Activated T-helper 2 cell treated with anti-CD3 and anti-CD28 coated beads, Interferon-gamma antibody, Interleukin-2, Interleukin-4, amounts not matched to agents 10 μg/mL and 5 μg/mL and 100 μg/mL, durations not matched to agents 14 hours and 24 hours and 36 hours (primary cell): Measurements from ENCODE around the gene PSME3IP1. TPM values are rescaled to one million over a fixed set of nuclear protein-coding genes. Genes with fewer than 3 reads are reported as not detected.

Experiments
- DNase-seq: peaks from one replicate; pipeline ENCODE4 v3.0.0; 2021; ENCODE audit warnings: low spot score
- H3K27ac Mint-ChIP-seq: one replicate; pipeline ENCODE4 v1.8.0; 2021; ENCODE audit warnings: mixed read lengths
- H3K27me3 Mint-ChIP-seq: one replicate; pipeline ENCODE4 v1.8.0; 2021; ENCODE audit warnings: low read depth, mixed read lengths
- H3K36me3 Mint-ChIP-seq: one replicate; pipeline ENCODE4 v1.8.0; 2021; ENCODE audit warnings: low read depth, mixed read lengths
- H3K4me1 Mint-ChIP-seq: one replicate; pipeline ENCODE4 v1.8.0; 2021; ENCODE audit warnings: low read depth, mixed read lengths
- H3K4me3 Mint-ChIP-seq: one replicate; pipeline ENCODE4 v1.8.0; 2021; ENCODE audit warnings: low read depth, mild to moderate bottlenecking, moderate library complexity, mixed read lengths
- H3K9me3 Mint-ChIP-seq: one replicate; pipeline ENCODE4 v1.8.0; 2021; ENCODE audit warnings: mixed read lengths
- intact Hi-C: fragments of 100-400 bp; cut with micrococcal nuclease; formaldehyde crosslinking; loops from one replicate; pipeline ENCODE4 v1.15.1; 2023
- total RNA-seq: library from RNA; stranded (reverse); gene quantifications from 2 replicates; pipeline ENCODE4 v1.2.3, GENCODE V29; 2022

Gene PSME3IP1
- total RNA-seq, 1 donor from 2014 or later = 125 TPM

DNA sequence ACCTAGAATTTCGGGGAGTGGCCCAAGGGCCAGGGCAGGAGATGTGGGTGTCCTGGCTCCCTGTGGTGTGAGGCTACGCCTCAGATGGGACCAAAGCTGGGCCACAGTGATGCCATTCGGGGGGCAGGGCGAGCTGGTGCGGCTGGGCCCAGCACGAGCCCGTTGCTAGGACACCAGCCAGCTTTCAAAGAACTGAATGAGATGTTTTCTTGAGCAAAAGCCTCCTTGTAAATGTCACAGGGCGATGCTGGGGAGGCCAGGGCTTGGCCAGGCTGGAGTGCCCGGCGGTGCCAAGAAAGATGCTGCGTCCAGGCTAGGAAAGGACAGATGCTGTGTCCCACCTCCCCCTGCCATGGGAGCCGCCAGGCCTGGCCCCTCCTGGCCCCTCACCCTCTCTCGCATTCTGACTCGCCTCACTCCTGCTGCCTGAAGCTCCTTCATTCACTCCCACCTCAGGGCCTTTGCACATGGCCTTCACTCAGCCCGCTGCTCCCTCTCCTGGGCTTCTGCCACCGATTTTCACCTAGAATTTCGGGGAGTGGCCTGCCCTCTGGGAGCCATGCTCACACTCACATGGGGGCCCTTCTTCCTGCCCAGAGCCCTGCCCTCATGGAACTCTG is 54.4 kb downstream of the PSME3IP1 start:
- no peaks in the 10 kb centered on the region for H3K36me3 Mint-ChIP-seq
- DNase-seq = no peak
- H3K4me1 Mint-ChIP-seq = peaks cover 50% of the 10 kb centered on the region
- H3K9me3 Mint-ChIP-seq = no peaks in the 10 kb centered on the region
- no peak overlapping the region for H3K4me3 Mint-ChIP-seq
- intact Hi-C loops = no loop called here
- H3K27me3 Mint-ChIP-seq = no peaks in the 10 kb centered on the region
- no peak overlapping the region for H3K27ac Mint-ChIP-seq

DNA sequence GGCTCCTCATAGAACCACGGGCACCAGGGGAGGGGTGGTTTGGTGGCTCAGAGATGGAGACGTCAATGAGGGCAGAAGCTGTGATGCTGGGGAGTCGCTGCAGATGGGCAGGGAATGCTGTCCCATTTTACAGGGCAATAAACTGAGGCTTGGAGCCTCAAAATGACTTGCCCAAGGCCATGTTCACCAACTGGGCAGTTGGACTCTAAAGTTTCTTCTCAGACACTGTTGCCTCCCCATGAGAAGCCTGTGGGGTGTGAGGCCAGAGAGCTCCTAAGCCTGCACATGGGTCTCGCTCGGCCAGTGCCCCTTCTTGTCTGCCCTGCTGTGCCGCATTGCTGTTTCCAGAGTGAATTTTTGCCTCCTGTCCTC is 54.9 kb downstream of the PSME3IP1 start:
- no peaks in the 10 kb centered on the region for H3K9me3 Mint-ChIP-seq
- H3K27me3 Mint-ChIP-seq = no peaks in the 10 kb centered on the region
- H3K27ac Mint-ChIP-seq = no peak overlapping the region
- H3K36me3 Mint-ChIP-seq = no peaks in the 10 kb centered on the region
- H3K4me3 Mint-ChIP-seq = no peak overlapping the region
- DNase-seq = no peak
- intact Hi-C loops = no loop called here
- H3K4me1 Mint-ChIP-seq = peaks cover 50% of the 10 kb centered on the region

DNA sequence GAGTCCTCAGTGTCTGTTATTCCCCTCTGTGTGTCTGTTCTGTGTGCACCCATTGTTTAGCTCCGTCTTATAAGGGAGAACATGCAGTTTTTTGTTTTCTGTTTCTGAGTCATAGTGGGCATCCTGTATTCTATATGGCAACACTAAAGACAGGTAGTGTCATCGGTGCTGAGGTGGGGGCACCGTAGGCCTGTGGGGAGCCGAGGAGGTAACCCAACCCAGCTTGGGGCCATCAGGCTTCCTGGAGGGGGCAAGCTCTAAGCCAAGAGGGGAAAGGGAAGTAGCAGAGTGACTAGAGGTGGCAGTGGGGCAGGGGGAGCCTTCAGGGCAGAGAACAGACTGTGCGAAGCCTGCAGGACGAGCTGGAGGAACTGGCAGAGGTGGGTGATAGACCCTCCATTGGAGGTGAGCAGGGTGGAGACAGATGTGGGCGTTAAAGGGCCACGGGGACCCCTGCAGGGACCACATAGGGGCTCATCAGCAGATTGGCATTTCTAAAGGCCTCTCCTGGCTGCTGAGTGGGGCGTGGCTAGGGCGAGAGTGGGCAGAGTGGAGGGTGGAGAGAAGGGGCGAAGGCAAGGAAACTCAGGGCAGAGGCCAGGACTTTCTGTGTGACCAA is 57.0 kb downstream of the PSME3IP1 start:
- peak; percentile 22 for DNase-seq
- peaks cover 45% of the 10 kb centered on the region for H3K4me1 Mint-ChIP-seq
- H3K4me3 Mint-ChIP-seq = no peak overlapping the region
- H3K9me3 Mint-ChIP-seq = no peaks in the 10 kb centered on the region
- no peaks in the 10 kb centered on the region for H3K36me3 Mint-ChIP-seq
- intact Hi-C loops = no loop called here
- peak overlapping the region; percentile 89 for H3K27ac Mint-ChIP-seq
- H3K27me3 Mint-ChIP-seq = no peaks in the 10 kb centered on the region

DNA sequence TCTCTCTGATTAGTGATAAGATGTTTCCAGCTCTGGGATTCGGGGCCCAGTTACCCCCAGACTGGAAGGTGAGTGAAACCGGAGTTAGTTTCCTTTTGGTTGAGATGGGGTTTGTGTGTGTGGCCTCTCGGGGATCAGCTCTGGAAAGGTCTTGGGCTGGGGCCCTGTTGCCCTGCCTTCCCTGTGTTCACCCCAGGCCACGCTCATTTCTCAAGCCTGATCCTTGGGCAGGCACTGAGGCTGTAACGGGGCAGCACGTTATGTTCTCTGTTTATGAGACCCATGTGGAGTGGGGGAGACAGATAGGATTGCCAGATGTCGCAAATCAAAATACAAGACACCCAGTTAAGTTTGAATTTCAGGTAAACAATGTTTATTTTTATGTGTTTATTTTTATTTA is 58.0 kb downstream of the PSME3IP1 start:
- DNase-seq = no peak
- H3K4me3 Mint-ChIP-seq = no peak overlapping the region
- intact Hi-C loops = no loop called here
- H3K36me3 Mint-ChIP-seq = no peaks in the 10 kb centered on the region
- H3K9me3 Mint-ChIP-seq = no peaks in the 10 kb centered on the region
- H3K4me1 Mint-ChIP-seq = peaks cover 42% of the 10 kb centered on the region
- no peaks in the 10 kb centered on the region for H3K27me3 Mint-ChIP-seq
- peak overlapping the region; percentile 32 for H3K27ac Mint-ChIP-seq

DNA sequence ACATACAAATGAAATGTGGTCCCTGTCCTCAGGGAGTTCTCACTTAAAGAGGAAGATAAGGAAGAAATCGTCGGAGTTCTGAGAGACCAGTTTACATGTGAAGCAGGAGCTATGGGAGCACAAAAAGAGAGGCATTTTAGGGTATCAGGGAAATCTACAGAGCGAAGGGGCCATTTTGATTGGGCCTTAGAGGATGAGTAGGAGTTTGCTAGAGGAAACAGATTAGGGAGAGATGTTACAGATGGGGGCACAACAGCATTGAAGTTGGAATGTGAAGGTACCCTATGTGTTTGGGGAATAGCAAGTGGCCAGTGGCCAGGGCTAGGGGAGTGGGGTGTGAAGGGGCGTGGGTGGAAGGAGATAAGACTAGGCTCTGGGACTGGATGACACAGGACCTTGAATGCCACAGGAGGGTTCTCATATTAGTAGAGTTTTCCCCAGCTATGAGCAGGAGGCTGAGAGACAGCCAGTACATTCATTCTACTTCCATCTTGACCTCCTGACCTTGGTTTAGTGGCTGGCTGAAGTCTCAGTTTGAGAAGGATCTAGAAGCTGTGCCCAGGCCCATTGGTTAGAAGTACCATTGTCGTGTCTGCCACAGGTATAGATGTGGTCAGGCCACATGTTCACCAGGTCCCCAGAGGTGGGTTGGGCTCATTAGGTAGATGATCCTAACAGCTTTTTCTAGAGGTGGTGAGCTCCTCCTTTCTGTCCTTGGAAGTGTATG is 58.6 kb downstream of the PSME3IP1 start:
- Mint-ChIP-seq H3K4me1 (peaks cover 41% of the 10 kb centered on the region), H3K36me3 (no peaks in the 10 kb centered on the region), H3K27me3 (no peaks in the 10 kb centered on the region), H3K4me3 (no peak overlapping the region), H3K9me3 (no peaks in the 10 kb centered on the region), H3K27ac (peak overlapping the region; percentile 32)
- no peak for DNase-seq
- intact Hi-C loops = no loop called here

DNA sequence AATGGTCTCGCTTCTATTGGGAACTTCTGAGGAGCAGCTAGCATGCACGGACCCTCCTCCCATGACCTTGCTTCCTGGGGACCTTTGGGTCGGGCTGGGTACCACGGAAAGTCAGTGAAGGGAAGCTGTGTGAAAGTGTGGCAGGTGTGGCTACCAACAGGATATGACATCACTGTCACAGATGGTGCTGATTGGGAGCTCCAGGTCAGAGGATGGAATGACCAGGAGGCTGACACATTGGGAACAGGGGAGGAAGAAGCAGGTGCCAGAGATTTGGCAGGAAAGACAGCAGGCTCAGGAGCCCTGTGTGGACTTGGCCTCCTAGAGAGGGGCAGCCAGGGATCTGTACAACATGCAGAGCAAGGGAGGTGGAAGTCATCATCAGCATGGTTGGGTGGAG is 59.4 kb downstream of the PSME3IP1 start:
- Mint-ChIP-seq H3K27ac (no peak overlapping the region), H3K9me3 (no peaks in the 10 kb centered on the region), H3K27me3 (no peaks in the 10 kb centered on the region), H3K4me3 (no peak overlapping the region), H3K36me3 (no peaks in the 10 kb centered on the region), H3K4me1 (peaks cover 41% of the 10 kb centered on the region)
- intact Hi-C loops = no loop called here
- DNase-seq = no peak

DNA sequence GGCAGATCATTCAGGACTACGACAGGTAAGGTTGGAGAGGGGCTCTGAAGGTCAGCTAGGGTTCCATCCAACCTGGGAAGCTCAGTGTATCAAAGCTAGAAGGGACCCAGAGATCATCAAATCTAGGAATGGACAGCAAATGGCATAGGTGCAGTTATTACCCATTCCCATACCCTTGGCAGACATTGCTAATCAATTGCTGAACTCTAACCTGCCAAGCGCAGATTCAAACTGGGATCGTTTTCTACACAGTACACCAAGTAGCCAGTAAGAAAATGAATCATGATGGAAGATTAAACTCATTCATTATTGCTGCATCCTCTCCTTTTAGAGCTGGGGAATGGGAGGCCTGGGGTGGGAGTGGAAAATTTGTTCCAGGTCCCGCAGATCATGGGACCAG is 59.9 kb downstream of the PSME3IP1 start:
- intact Hi-C loops = no loop called here
- no peak overlapping the region for H3K4me3 Mint-ChIP-seq

DNA sequence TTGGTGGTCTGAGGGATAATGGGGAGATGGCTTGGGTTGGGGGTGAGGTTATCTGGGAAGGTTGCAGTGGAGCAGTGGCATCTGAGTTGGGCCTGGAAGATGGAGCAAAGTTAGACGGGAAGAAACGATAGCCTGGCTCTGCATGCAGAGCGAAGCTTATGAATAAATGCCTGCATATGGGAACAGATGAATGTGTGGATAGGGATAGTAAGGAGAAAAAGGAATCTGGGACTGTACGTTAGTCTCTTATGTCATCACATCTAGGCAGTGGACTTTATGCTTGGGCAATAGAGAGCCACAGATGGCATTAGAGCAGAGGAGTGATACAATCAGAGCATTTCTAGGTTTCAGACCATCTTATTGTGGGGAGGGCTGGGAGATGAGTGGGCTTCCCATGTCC is 60.5 kb downstream of the PSME3IP1 start:
- no peak overlapping the region for H3K4me3 Mint-ChIP-seq
- H3K36me3 Mint-ChIP-seq = no peaks in the 10 kb centered on the region
- peaks cover 37% of the 10 kb centered on the region for H3K4me1 Mint-ChIP-seq

More for the DNA sequence above, 59.9 kb downstream of the PSME3IP1 start:
- no peak for DNase-seq
- Mint-ChIP-seq H3K9me3 (no peaks in the 10 kb centered on the region), H3K4me1 (peaks cover 41% of the 10 kb centered on the region), H3K27me3 (no peaks in the 10 kb centered on the region), H3K27ac (no peak overlapping the region), H3K36me3 (no peaks in the 10 kb centered on the region)

DNA sequence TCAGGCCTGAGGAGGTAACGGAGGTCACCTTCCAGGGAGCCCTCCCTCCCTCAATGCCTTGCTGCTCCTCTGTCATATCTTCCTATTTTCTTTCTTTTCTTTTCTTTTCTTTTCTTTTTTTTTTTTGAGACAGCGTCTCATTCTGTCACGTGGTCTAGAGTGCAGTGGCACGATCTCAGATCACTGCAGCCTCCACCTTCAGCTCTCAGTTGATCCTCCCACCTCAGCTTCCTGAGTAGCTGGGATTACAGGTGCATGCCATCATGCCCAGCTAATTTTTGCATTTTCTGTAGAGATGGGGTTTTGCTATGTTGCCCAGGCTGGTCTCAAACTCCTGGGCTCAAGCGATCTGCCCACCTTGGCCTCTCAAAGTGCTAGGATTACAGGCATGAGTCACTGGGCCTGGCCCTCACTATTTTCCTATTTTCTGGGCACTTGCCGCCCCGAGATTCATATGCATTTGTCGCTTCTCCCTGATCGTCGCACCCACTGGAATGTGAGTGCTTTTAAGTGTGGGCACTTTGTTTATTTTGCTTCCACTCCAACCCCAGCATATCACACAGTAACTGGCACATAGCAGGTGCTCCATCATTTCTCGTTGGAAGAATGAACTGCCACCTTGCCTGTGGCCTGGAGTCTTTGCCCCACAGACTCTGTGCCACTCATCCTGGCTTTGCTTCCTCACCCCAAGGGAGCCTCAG is 61.7 kb downstream of the PSME3IP1 start:
- Mint-ChIP-seq H3K9me3 (no peaks in the 10 kb centered on the region), H3K27ac (peak overlapping the region; percentile 44), H3K36me3 (no peaks in the 10 kb centered on the region), H3K27me3 (no peaks in the 10 kb centered on the region), H3K4me1 (peaks cover 34% of the 10 kb centered on the region), H3K4me3 (no peak overlapping the region)
- DNase-seq = no peak
- intact Hi-C loops = no loop called here

More for the DNA sequence above, 60.5 kb downstream of the PSME3IP1 start:
- no peaks in the 10 kb centered on the region for H3K9me3 Mint-ChIP-seq
- no peak for DNase-seq
- H3K27me3 Mint-ChIP-seq = no peaks in the 10 kb centered on the region
- intact Hi-C loops = no loop called here
- H3K27ac Mint-ChIP-seq = no peak overlapping the region

DNA sequence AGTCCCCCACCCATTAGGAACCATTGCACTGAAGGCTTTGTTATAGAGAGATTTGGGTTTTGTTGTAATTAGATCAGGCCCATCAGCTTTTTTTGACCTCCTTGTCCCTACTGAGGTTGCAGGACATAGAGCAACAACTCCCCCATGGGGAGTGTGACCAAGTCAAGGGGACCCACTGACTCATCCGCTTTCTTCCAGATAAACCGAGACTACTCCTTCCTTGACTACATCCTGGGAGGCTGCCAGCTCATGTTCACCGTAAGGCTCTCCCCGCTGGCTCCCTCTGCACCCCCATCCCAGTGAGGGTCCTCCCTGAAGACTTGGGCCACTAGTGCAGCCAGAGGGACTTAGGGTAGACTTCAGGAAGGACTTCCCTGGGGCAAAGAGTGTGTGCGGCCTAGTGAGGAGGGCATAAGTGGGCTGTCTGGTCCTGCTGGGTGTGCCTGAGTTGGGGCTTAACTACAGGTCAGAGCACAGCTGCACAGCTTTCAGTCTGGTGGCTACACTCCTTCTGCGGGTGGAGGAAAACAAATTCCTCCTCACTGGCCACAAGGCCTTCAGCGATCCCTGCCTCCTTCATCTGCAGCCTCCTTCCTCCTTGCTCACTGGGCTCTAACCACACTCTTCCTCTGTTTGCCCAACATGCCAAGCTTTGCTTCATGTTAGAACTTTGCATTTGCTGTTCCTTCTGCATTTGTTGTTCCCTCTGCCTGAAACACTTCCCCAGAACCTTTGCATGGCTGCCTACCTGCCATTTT is 62.4 kb downstream of the PSME3IP1 start:
- no peaks in the 10 kb centered on the region for H3K27me3 Mint-ChIP-seq
- DNase-seq = no peak
- H3K9me3 Mint-ChIP-seq = no peaks in the 10 kb centered on the region
- H3K36me3 Mint-ChIP-seq = no peaks in the 10 kb centered on the region
- intact Hi-C loops = no loop called here
- H3K27ac Mint-ChIP-seq = peak overlapping the region; percentile 44
- no peak overlapping the region for H3K4me3 Mint-ChIP-seq
- peaks cover 28% of the 10 kb centered on the region for H3K4me1 Mint-ChIP-seq

DNA sequence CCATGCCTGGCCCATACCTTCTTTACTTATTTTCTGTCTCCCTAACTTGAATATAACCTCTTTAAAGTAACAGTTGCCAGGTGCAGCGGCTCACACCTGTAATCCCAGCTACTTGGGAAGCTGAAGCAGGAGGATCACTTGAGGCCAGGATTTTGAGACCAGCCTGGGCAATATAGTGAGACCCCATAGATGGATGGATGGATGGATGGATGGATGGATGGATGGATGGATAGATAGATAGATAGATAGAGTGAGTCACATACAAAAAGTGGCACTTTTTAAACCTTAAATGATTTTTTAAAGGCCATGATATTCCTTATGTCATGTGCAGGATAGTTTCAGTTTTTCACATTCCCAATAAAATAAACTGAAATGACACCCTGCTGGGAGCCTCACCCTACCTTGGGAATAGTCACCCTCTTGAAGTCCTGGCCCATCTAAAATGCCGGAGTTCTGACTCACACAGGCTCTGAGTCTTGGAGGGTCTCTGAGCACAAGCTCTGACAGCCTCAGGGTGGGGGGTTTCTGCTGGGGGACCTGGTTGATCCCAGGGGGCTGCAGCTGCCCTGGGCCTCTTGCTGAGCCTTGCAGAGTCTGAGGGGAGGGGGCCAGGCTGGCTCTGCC is 67.3 kb downstream of the PSME3IP1 start:
- Mint-ChIP-seq H3K4me1 (no peaks in the 10 kb centered on the region), H3K36me3 (no peaks in the 10 kb centered on the region), H3K27ac (no peak overlapping the region), H3K4me3 (no peak overlapping the region), H3K9me3 (no peaks in the 10 kb centered on the region), H3K27me3 (no peaks in the 10 kb centered on the region)
- DNase-seq = no peak
- intact Hi-C loops = no loop called here

DNA sequence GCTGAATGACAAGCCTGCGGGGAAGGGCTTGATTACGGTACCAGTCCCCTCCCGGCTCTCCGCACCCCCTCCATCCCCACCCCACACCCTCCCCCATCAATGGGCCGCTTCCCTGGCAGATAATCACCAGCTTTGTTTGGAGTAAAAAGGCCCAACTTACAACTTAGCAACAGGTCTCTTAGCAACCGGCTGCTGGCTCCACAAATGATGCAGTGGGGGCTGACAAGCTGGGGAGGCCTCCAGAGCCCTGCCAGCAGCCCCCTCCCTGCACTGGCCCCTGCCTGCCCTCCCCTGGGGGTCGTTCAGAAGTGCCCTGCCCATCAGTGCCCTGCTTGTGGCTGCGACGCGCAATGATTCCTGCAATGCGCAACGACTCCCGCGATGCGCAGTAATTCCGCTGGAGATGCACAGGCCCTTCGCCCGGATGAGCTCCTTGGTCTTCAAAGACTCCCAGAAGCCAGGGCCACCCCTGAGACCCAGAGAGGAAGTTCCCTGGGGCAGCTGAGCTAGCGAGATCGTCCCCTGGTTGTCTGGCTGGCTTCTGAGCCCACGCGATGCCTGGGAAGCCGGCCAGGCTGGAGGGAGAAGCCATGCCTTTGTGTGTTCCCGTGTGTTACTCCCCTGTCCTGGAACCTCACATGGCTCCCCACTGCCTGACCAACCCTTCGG is 70.2 kb downstream of the PSME3IP1 start:
- Mint-ChIP-seq H3K4me1 (no peaks in the 10 kb centered on the region), H3K36me3 (no peaks in the 10 kb centered on the region), H3K9me3 (no peaks in the 10 kb centered on the region), H3K27ac (no peak overlapping the region), H3K4me3 (no peak overlapping the region), H3K27me3 (no peaks in the 10 kb centered on the region)
- intact Hi-C loops = no loop called here
- DNase-seq = no peak
